HG02623 (cell line): ENCODE data around the gene STARD3.

Source experiments
- ATAC-seq: cut with Tn5 transposase; IDR thresholded peaks from one replicate; pipeline ENCODE4 v1.9.1; 2021; ENCODE audit warnings: moderate library complexity; ENCODE audit not compliant: unreplicated experiment

Gene STARD3

GRCh38 chr17:39658346-39658745 lies 21.4 kb downstream of the STARD3 start:
- no peak for ATAC-seq

GRCh38 chr17:39658760-39659159 lies 21.8 kb downstream of the STARD3 start:
- no peak for ATAC-seq

- no peak for ATAC-seq
Measured at GRCh38 chr17:39659279-39660010, 22.5 kb downstream of the STARD3 start.

- ATAC-seq = no peak
Measured at GRCh38 chr17:39660011-39660360, 23.0 kb downstream of the STARD3 start.

- no peak for ATAC-seq
Measured at GRCh38 chr17:39660397-39661385, 23.7 kb downstream of the STARD3 start.

GRCh38 chr17:39661744-39662541 lies 25.0 kb downstream of the STARD3 start:
- ATAC-seq = no peak

- no peak for ATAC-seq
Measured at GRCh38 chr17:39662551-39663339, 25.8 kb downstream of the STARD3 start.

- no peak for ATAC-seq
Measured at GRCh38 chr17:39663340-39663687, 26.4 kb downstream of the STARD3 start.

- ATAC-seq = no peak
Measured at GRCh38 chr17:39663688-39664580, 27.0 kb downstream of the STARD3 start.

GRCh38 chr17:39664581-39665561 lies 27.9 kb downstream of the STARD3 start, which contains the start of gene TCAP:
TSS of gene TCAP (plus strand) at chr17:39665349. CDS start at chr17:39665360, 11 bp downstream.
- ATAC-seq = no peak

- ATAC-seq = no peak
Measured at GRCh38 chr17:39665642-39666224, 28.8 kb downstream of the STARD3 start.

- no peak for ATAC-seq
Measured at GRCh38 chr17:39666231-39666600, 29.3 kb downstream of the STARD3 start.

- no peak for ATAC-seq
Measured at GRCh38 chr17:39666601-39667261, 29.8 kb downstream of the STARD3 start.

- no peak for ATAC-seq
Measured at GRCh38 chr17:39667262-39667944, 30.5 kb downstream of the STARD3 start.

- no peak for ATAC-seq
Measured at GRCh38 chr17:39667945-39668924, 31.3 kb downstream of the STARD3 start, which contains the start of gene PNMT. TSS of gene PNMT (plus strand) at chr17:39668453. CDS start at chr17:39668476, 23 bp downstream.
